ENCODE results near the gene TMEM18. TPM values are rescaled to one million over a fixed set of nuclear protein-coding genes. Genes with fewer than 3 reads are reported as not detected.

Gene TMEM18
- total and polyA plus RNA-seq, 2 of the 4 experiments (the other 2 are of a cell fraction), result 15.2 to 30.2 TPM

DNA sequence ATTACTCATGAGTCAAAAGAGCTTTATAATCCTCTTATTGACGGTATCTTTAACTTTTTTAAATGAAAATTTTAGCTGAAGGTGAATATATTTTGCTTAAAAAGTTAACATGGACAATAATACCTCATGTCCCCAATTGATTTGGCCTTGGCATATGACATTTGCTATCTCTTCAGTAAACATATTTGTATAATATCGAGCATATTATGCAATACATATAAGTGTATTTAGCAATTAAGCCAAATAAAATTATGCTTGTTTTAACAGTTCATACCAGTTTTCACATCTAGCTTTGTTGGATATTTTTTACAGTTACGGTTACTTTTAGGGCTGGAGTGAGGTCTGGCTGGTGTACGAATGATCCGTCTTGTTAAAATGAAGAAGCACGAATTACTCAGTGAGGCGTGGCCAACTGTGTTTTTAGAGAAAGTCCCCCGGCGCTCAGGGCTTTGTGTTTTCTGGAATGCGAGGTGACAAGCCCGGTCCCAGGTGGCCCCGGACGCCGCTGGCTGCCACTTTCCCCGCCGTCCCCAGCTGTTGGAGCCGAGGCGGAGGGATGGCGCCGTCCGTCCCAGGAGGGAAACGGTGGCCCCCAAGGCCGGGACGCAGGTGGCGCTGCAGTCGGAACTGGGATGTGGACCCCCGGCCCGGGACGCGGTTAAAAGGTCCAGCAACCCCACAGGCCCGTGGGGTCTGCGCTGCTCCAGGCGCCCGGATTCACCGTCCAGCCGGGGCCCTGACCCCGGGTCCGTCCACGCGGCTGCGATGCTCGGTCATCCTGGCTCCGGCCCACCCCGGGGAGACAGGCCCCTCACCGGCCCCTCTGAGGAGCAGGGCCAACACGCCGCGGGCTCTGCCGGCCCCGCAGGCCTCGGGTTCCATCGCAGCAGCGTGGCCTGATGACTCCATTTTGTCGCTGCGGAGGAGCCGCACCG is 41.3 kb downstream of the TMEM18 start:
- Histone ChIP-seq H3K56ac (ENCODE audit: extremely low read depth, insufficient read depth, low read length) (no peak overlapping the region), H3K9ac (ENCODE audit: low read depth, low read length) (no peak overlapping the region), H3K4ac (ENCODE audit: low read depth, low read length) (no peak overlapping the region), H2AFZ (replicated peaks; ENCODE audit: low read length, poor library complexity) (peak overlapping the region; percentile 43), H3K27ac (ENCODE audit: insufficient read depth, low read length) (no peak overlapping the region), H4K5ac (ENCODE audit: low read depth, low read length) (no peak overlapping the region), H2AK9ac (replicated peaks; ENCODE audit: low read depth, low read length, poor library complexity) (no peak overlapping the region), H3K9me1 (ENCODE audit: insufficient read depth, low read length) (no peaks in the 10 kb centered on the region), H2BK15ac (ENCODE audit: low read depth, low read length) (no peak overlapping the region), H3K4me3 (ENCODE audit: insufficient read depth, low read depth, low read length) (no peak overlapping the region), H3K18ac (ENCODE audit: low read depth, low read length) (no peak overlapping the region), H3K23ac (ENCODE audit: low read depth, low read length) (no peak overlapping the region), H2BK5ac (ENCODE audit: low read depth, low read length, poor library complexity, severe bottlenecking) (no peak overlapping the region), H2BK120ac (ENCODE audit: low read depth, low read length) (no peak overlapping the region), H4K91ac (ENCODE audit: insufficient read depth, low read depth, low read length) (no peak overlapping the region), H4K8ac (ENCODE audit: low read depth in 2 of 2, low read length in 2 of 2) (no peak overlapping the region), H3K27me3 (ENCODE audit: control insufficient read depth, insufficient read depth, low read length) (no peaks in the 10 kb centered on the region), H3K4me2 (ENCODE audit: low read depth, low read length) (no peak overlapping the region), H3K79me1 (ENCODE audit: low read depth in 1 of 2, low read length in 2 of 2) (no peaks in the 10 kb centered on the region), H2BK20ac (ENCODE audit: low read depth, low read length) (no peak overlapping the region), H4K20me1 (ENCODE audit: insufficient read depth, low read length) (no peaks in the 10 kb centered on the region), H3K4me1 (ENCODE audit: control insufficient read depth, insufficient read depth, low read length) (no peaks in the 10 kb centered on the region), H3K36me3 (ENCODE audit: control insufficient read depth, insufficient read depth, low read length) (no peaks in the 10 kb centered on the region), H3K14ac (replicated peaks; ENCODE audit: low read depth, low read length) (no peak overlapping the region), H3K9me3 (ENCODE audit: control insufficient read depth, insufficient read depth, low read length) (no peaks in the 10 kb centered on the region), H2AK5ac (ENCODE audit: low read depth, low read length) (no peak overlapping the region)
- no peak for DNase-seq
- in situ Hi-C loops (cut with MboI; ENCODE audit: low sequenced_read_pairs) (no loop called here), dilution Hi-C loops (cut with HindIII; ENCODE audit: low sequenced_read_pairs, unreplicated experiment) (no loop called here), intact Hi-C loops (cut with micrococcal nuclease) (no loop called here)
- CTCF ChIA-PET, result interaction anchor here (1.5 kb wide), 1 partner anchor 31 kb away, joined by 3 read pairs; no protein-coding TSS in a partner anchor
- ATAC-seq (ENCODE audit: low read depth), result no peak
- no TSS peak for BruUV-seq (replicated peaks)
- POLR2A ChIA-PET (ENCODE audit: unreplicated experiment), result no interaction called here
- WGBS, 2 experiments (ENCODE audit: extremely low coverage in 2 of 2, insufficient read length in 1 of 2), result 87% methylated on average over 32 of the region's 57 CpGs; no CpG with 5 or more reads in 1 of the 2 experiments
- TF ChIP-seq MXI1 (IDR thresholded peaks at IDR 0.05; ENCODE audit: borderline replicate concordance, low read depth, low read length) (no peak), MAFK (IDR thresholded peaks at IDR 0.05; ENCODE audit: low read depth, low read length) (no peak), POLR2A (IDR thresholded peaks at IDR 0.05; ENCODE audit: low read depth, low read length) (no peak), NFE2L2 (IDR thresholded peaks at IDR 0.05; ENCODE audit: low read depth, low read length) (no peak), CHD1 (IDR thresholded peaks at IDR 0.05; ENCODE audit: low read depth, low read length) (no peak), RCOR1 (IDR thresholded peaks at IDR 0.05; ENCODE audit: insufficient replicate concordance, low read length) (no peak), FOS (IDR thresholded peaks at IDR 0.05; ENCODE audit: low read depth, low read length) (no peak), SMC3 (IDR thresholded peaks at IDR 0.05; ENCODE audit: low read depth, low read length) (no peak), MAZ (IDR thresholded peaks at IDR 0.05; ENCODE audit: borderline replicate concordance, low read depth, low read length) (no peak), RAD21 (IDR thresholded peaks at IDR 0.05; ENCODE audit: low read length) (no peak), CEBPB (IDR thresholded peaks at IDR 0.05; ENCODE audit: low read depth, low read length) (no peak), BHLHE40 (IDR thresholded peaks at IDR 0.05; ENCODE audit: low read depth, low read length) (no peak), RFX5 (IDR thresholded peaks at IDR 0.05; ENCODE audit: low read depth, low read length) (no peak)
- TF ChIP-seq, protein P1, sequence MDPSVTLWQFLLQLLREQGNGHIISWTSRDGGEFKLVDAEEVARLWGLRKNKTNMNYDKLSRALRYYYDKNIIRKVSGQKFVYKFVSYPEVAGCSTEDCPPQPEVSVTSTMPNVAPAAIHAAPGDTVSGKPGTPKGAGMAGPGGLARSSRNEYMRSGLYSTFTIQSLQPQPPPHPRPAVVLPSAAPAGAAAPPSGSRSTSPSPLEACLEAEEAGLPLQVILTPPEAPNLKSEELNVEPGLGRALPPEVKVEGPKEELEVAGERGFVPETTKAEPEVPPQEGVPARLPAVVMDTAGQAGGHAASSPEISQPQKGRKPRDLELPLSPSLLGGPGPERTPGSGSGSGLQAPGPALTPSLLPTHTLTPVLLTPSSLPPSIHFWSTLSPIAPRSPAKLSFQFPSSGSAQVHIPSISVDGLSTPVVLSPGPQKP (IDR thresholded peaks at IDR 0.05; ENCODE audit: borderline replicate concordance, low read depth, low read length), result no peak
- TF ChIP-seq, protein P2, sequence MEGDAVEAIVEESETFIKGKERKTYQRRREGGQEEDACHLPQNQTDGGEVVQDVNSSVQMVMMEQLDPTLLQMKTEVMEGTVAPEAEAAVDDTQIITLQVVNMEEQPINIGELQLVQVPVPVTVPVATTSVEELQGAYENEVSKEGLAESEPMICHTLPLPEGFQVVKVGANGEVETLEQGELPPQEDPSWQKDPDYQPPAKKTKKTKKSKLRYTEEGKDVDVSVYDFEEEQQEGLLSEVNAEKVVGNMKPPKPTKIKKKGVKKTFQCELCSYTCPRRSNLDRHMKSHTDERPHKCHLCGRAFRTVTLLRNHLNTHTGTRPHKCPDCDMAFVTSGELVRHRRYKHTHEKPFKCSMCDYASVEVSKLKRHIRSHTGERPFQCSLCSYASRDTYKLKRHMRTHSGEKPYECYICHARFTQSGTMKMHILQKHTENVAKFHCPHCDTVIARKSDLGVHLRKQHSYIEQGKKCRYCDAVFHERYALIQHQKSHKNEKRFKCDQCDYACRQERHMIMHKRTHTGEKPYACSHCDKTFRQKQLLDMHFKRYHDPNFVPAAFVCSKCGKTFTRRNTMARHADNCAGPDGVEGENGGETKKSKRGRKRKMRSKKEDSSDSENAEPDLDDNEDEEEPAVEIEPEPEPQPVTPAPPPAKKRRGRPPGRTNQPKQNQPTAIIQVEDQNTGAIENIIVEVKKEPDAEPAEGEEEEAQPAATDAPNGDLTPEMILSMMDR (conservative IDR thresholded peaks at IDR 0.05; ENCODE audit: low read depth, low read length), result no peak

Measured in IMR-90 (cell line).